Smooth muscle cell (in vitro differentiated cells): Measurements from ENCODE around the gene SLFN12L. TPM values are rescaled to one million over a fixed set of nuclear protein-coding genes. Genes with fewer than 3 reads are reported as not detected.

Experiments used
- DNase-seq: peaks from one replicate; lab custom pipeline; 2025; ENCODE audit not compliant: unreplicated experiment; lab: John Stamatoyannopoulos, UW
- H2AFZ ChIP-seq: fragments of 200-600 bp; sonication (generic); 2 replicates; pipeline ENCODE4 v1.6.0; 2016; ENCODE audit warnings: antibody characterized with exemption, low read depth, mild to moderate bottlenecking
- H3F3A ChIP-seq: fragments of 200-600 bp; sonication (generic); 2 replicates; pipeline ENCODE4 v1.6.0; 2017; ENCODE audit warnings: antibody characterized with exemption, low read depth
- H3K27ac ChIP-seq: fragments of 200-600 bp; sonication (generic); 2 replicates; pipeline ENCODE4 v1.5.1; 2016; ENCODE audit warnings: low read depth, mild to moderate bottlenecking
- H3K27me3 ChIP-seq: fragments of 200-600 bp; sonication (generic); 2 replicates; pipeline ENCODE4 v1.6.1; 2016; ENCODE audit warnings: low read depth, mild to moderate bottlenecking
- H3K36me3 ChIP-seq: fragments of 200-600 bp; sonication (generic); 2 replicates; pipeline ENCODE4 v1.5.1; 2016; ENCODE audit warnings: low read depth
- H3K4me1 ChIP-seq: fragments of 200-600 bp; sonication (generic); 2 replicates; pipeline ENCODE4 v1.5.1; 2016; ENCODE audit warnings: low read depth
- H3K4me2 ChIP-seq: fragments of 200-600 bp; sonication (generic); 2 replicates; pipeline ENCODE4 v1.6.0; 2016; ENCODE audit warnings: mild to moderate bottlenecking
- H3K4me3 ChIP-seq: fragments of 200-600 bp; sonication (generic); 2 replicates; pipeline ENCODE4 v1.5.1; 2016; ENCODE audit warnings: mild to moderate bottlenecking
- H3K79me2 ChIP-seq: fragments of 200-600 bp; sonication (generic); 2 replicates; pipeline ENCODE4 v1.6.0; 2016; ENCODE audit warnings: low read depth, mild to moderate bottlenecking
- H3K9ac ChIP-seq: fragments of 200-600 bp; sonication (generic); 2 replicates; pipeline ENCODE4 v1.6.0; 2016; ENCODE audit warnings: low read depth
- H3K9me3 ChIP-seq: fragments of 200-600 bp; sonication (generic); replicated peaks from 2 replicates; pipeline ENCODE4 v1.5.1; 2016; ENCODE audit warnings: low read depth
- H4K20me1 ChIP-seq: fragments of 200-600 bp; sonication (generic); 2 replicates; pipeline ENCODE4 v1.6.0; 2016; ENCODE audit warnings: low read depth
- WGBS: methylation state at CpG from one replicate; pipeline ENCODE4 v1.1.7; 2016; ENCODE audit warnings: low lambda C conversion rate; 5-methylcytosine and 5-hydroxymethylcytosine counted together
- polyA plus RNA-seq: library from polyadenylated mRNA; unstranded; fragments of >200 nt; fragmentation: Nextera tagmentation; extraction: Ambion mirVana; gene quantifications from 2 replicates; pipeline ENCODE4 v1.2.1, GENCODE V29; 2016
- total RNA-seq: library from RNA; depleted of rRNA; stranded (reverse); fragments of >200 nt; gene quantifications from 2 replicates; pipeline ENCODE4 v1.2.3, GENCODE V29; 2014
- TF ChIP-seq, protein P1 (sequence below): fragments of 200-600 bp; sonication (generic); IDR thresholded peaks from 2 replicates; pipeline ENCODE4 v1.5.1; 2017; ENCODE audit warnings: borderline replicate concordance, mild to moderate bottlenecking, antibody characterized with exemption; ENCODE audit not compliant: insufficient read depth, poor library complexity, severe bottlenecking

SLFN12L gene
- total and polyA plus RNA-seq, 2 experiments from 2014 or later: not detected

DNA sequence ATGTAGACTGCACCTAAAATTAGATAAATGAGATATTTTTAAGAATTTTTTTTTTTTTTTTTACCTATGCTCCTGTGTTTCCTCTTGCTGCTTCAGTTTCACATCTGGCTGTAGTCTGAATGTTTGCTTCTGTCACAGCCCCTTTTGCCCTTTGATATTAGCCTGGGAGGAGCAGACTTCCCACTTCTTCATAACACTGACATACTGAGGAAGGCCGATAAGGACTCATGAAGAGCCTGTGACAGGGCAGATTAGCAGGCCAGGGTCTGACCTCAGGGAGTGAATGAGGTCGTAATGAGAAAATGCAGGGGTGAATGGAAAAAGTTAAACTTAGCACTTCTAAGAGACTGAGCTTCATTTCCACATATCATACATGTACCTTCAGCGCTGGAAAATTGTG, 23.2 kb upstream of the SLFN12L start, which contains the start of gene SLFN14:
TSS of gene SLFN14 (minus strand) at position 117 of the 400 bp plus-strand sequence. CDS start 2,757 bp downstream, outside the sequence.
- no peak for DNase-seq
- Histone ChIP-seq H3K4me1 (no peaks in the 10 kb centered on the region), H3K9me3 (no peaks in the 10 kb centered on the region), H3K36me3 (no peaks in the 10 kb centered on the region), H3K4me3 (no peak within 1 kb of the TSS), H3K9ac (no peak within 1 kb of the TSS), H4K20me1 (no peaks in the 10 kb centered on the region), H3K79me2 (no peaks in the 10 kb centered on the region), H3K27ac (no peak within 1 kb of the TSS), H3K27me3 (peaks cover 37% of the 10 kb centered on the region), H3F3A (no peaks in the 10 kb centered on the region), H3K4me2 (no peak within 1 kb of the TSS), H2AFZ (no peak within 1 kb of the TSS)
- TF ChIP-seq, protein P1, sequence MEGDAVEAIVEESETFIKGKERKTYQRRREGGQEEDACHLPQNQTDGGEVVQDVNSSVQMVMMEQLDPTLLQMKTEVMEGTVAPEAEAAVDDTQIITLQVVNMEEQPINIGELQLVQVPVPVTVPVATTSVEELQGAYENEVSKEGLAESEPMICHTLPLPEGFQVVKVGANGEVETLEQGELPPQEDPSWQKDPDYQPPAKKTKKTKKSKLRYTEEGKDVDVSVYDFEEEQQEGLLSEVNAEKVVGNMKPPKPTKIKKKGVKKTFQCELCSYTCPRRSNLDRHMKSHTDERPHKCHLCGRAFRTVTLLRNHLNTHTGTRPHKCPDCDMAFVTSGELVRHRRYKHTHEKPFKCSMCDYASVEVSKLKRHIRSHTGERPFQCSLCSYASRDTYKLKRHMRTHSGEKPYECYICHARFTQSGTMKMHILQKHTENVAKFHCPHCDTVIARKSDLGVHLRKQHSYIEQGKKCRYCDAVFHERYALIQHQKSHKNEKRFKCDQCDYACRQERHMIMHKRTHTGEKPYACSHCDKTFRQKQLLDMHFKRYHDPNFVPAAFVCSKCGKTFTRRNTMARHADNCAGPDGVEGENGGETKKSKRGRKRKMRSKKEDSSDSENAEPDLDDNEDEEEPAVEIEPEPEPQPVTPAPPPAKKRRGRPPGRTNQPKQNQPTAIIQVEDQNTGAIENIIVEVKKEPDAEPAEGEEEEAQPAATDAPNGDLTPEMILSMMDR: no peak
- 52% methylated on average over 3 of the region's 3 CpGs for WGBS

DNA sequence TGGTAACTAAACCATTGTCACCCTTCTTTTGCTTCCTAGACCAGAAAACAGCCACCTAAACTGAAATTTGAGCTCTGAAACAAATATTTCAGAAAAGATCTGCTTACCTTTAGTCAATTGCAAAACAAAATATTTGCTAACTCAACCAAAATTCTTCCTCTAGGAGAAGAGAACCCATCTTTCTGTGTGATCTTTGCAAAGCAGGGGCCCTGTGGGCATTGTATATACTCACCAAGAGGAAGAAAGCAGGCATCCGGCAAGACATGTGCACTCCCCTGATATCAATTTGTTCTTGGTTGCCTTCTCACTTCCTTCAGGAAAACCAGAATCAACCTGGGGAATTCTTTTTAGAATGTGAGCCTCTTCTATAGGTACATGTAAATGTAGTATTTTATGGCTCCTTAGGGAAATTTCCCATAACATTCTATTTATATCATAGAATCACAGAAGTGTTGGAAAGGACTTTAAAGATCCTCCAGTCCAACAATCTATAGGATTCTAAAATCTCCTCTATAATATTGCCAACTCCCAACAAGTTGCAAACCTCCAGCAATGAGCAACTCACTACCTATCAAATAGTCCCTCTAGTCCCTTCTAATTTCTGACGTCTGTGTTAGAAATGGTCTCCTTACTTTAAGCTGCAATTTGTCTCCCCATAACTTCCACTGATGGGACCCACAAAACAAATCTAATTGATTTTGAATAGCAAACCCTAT, 22.2 kb upstream of the SLFN12L start:
- no peak overlapping the region for H2AFZ ChIP-seq
- H3K79me2 ChIP-seq: no peaks in the 10 kb centered on the region
- no peak for DNase-seq
- TF ChIP-seq, protein P1: no peak
- 93% methylated on average over 2 of the region's 2 CpGs for WGBS
- H3K9me3 ChIP-seq: no peaks in the 10 kb centered on the region
- no peaks in the 10 kb centered on the region for H3K36me3 ChIP-seq
- no peaks in the 10 kb centered on the region for H3F3A ChIP-seq
- H3K9ac ChIP-seq: no peak overlapping the region
- no peak overlapping the region for H3K4me2 ChIP-seq
- no peak overlapping the region for H3K27ac ChIP-seq
- peaks cover 27% of the 10 kb centered on the region for H3K27me3 ChIP-seq
- no peaks in the 10 kb centered on the region for H4K20me1 ChIP-seq
- H3K4me1 ChIP-seq: no peaks in the 10 kb centered on the region
- no peak overlapping the region for H3K4me3 ChIP-seq

DNA sequence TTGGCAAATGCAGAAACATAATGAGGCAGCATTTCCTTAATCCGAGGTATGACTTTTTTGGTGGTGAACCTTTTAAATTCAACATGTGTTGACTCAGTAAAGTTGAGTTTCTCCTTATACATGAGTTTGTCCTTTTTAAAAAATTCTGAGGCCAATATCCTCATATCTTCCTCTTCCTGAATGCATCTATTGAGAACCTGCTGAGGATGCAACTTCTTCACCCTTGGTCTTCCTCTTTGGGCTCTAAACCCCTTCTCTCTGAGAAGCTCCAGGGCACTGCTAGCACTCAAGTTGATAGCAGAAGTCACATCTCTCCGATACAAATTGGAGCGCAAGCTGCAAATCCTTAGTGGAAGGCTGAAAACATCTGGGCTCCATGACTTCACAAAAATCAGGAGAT, 19.9 kb upstream of the SLFN12L start:
- no peaks in the 10 kb centered on the region for H3K79me2 ChIP-seq
- DNase-seq: no peak
- peaks cover 30% of the 10 kb centered on the region for H3K27me3 ChIP-seq
- no peak overlapping the region for H3K4me2 ChIP-seq
- H3K9ac ChIP-seq: no peak overlapping the region
- no peaks in the 10 kb centered on the region for H3K36me3 ChIP-seq
- 85% methylated on average over 3 of the region's 3 CpGs for WGBS
- no peak overlapping the region for H2AFZ ChIP-seq
- no peaks in the 10 kb centered on the region for H4K20me1 ChIP-seq
- no peak overlapping the region for H3K4me3 ChIP-seq
- no peaks in the 10 kb centered on the region for H3F3A ChIP-seq
- no peaks in the 10 kb centered on the region for H3K4me1 ChIP-seq
- no peak overlapping the region for H3K27ac ChIP-seq
- TF ChIP-seq, protein P1: no peak
- H3K9me3 ChIP-seq: no peaks in the 10 kb centered on the region

DNA sequence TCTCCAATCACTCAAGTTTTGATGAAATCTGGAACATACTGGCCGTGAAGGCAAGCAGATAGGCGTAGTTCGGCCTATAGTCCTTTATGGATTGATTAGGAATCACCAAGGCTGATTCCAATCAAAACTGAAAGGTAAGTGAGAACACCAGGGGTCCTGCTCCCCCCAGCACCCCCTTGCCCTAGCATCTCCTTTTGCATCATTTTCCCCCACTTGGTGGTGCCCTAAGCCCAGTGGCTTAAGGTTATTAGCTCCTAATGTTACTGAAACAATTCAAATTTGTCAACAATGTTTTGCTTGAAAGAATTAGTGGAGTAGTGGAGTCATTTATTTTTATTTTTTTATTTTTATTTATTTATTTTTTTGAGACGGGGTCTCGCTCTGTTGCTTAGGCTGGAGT, 18.2 kb upstream of the SLFN12L start:
- H3K4me3 ChIP-seq: no peak overlapping the region
- H4K20me1 ChIP-seq: no peaks in the 10 kb centered on the region
- H3F3A ChIP-seq: no peaks in the 10 kb centered on the region

More for the DNA sequence above, 18.2 kb upstream of the SLFN12L start:
- no peak overlapping the region for H3K9ac ChIP-seq
- no peak for DNase-seq
- no peaks in the 10 kb centered on the region for H3K4me1 ChIP-seq
- WGBS: 92% methylated on average over 5 of the region's 5 CpGs
- H3K27me3 ChIP-seq: peaks cover 30% of the 10 kb centered on the region
- no peak overlapping the region for H3K4me2 ChIP-seq
- H3K79me2 ChIP-seq: no peaks in the 10 kb centered on the region
- H3K27ac ChIP-seq: no peak overlapping the region
- no peaks in the 10 kb centered on the region for H3K36me3 ChIP-seq
- no peak overlapping the region for H2AFZ ChIP-seq
- no peaks in the 10 kb centered on the region for H3K9me3 ChIP-seq
- TF ChIP-seq, protein P1: no peak
